Measurements from ENCODE around the gene GRB2.
"Not testable (repeated sequence)": the region's sequence is repeated elsewhere in the genome, so short reads cannot be mapped to it uniquely, and the experiment has no call there.

Gene GRB2

GRCh38 chr17:75384751-75385150 is 20.7 kb downstream of the GRB2 start:
- DNase-seq: no peak

- DNase-seq: no peak
Observed at GRCh38 chr17:75383842-75384195, 21.7 kb downstream of the GRB2 start.

- DNase-seq: no peak
Observed at GRCh38 chr17:75380750-75381149, 24.7 kb downstream of the GRB2 start.

- no peak for DNase-seq
Observed at GRCh38 chr17:75380315-75380714, 25.2 kb downstream of the GRB2 start.

- not testable (repeated sequence) for DNase-seq
Observed at GRCh38 chr17:75379426-75379825, 26.1 kb downstream of the GRB2 start.

GRCh38 chr17:75373280-75373679 is 32.2 kb downstream of the GRB2 start:
- DNase-seq: no peak

GRCh38 chr17:75371981-75372380 is 33.5 kb downstream of the GRB2 start:
- no peak for DNase-seq

- no peak for DNase-seq
Observed at GRCh38 chr17:75371339-75371738, 34.1 kb downstream of the GRB2 start.

GRCh38 chr17:75370286-75370915 is 35.1 kb downstream of the GRB2 start:
- DNase-seq: no peak

- DNase-seq: not testable (repeated sequence)
Observed at GRCh38 chr17:75367838-75368789, 37.4 kb downstream of the GRB2 start.

GRCh38 chr17:75367312-75367711 is 38.2 kb downstream of the GRB2 start:
- no peak for DNase-seq

- no peak for DNase-seq
Observed at GRCh38 chr17:75366432-75366831, 39.0 kb downstream of the GRB2 start.

GRCh38 chr17:75365931-75366275 is 39.6 kb downstream of the GRB2 start:
- no peak for DNase-seq

GRCh38 chr17:75365009-75365930 is 40.2 kb downstream of the GRB2 start:
- DNase-seq: no peak

GRCh38 chr17:75364078-75364477 is 41.4 kb downstream of the GRB2 start:
- DNase-seq: no peak

- no peak for DNase-seq
Observed at GRCh38 chr17:75361996-75362395, 43.5 kb downstream of the GRB2 start.

GRCh38 chr17:75361344-75361743 is 44.1 kb downstream of the GRB2 start:
- no peak for DNase-seq

GRCh38 chr17:75356260-75356937 is 49.1 kb downstream of the GRB2 start:
- no peak for DNase-seq

- no peak for DNase-seq
Observed at GRCh38 chr17:75353176-75353575, 52.3 kb downstream of the GRB2 start.

GRCh38 chr17:75352079-75352569 is 53.4 kb downstream of the GRB2 start:
- DNase-seq: no peak

- DNase-seq: no peak
Observed at GRCh38 chr17:75350706-75351105, 54.8 kb downstream of the GRB2 start.

GRCh38 chr17:75350029-75350428 is 55.4 kb downstream of the GRB2 start:
- no peak for DNase-seq

GRCh38 chr17:75349589-75349988 is 55.9 kb downstream of the GRB2 start:
- no peak for DNase-seq

All from NCI-H1092 treated with DMSO at 0.1 percent for 48 hours (cell line).